ENCODE measurements around the gene EFL1. TPM values are rescaled to one million over a fixed set of nuclear protein-coding genes. Genes with fewer than 3 reads are reported as not detected.
"Not testable (repeated sequence)": the region's sequence is repeated elsewhere in the genome, so short reads cannot be mapped to it uniquely, and the experiment has no call there.

EFL1 gene
- total and polyA plus RNA-seq, 2 of the 8 experiments (the other 6 are each of a cell fraction or from before 2014, with no cell fraction given), result 10.8 to 31.5 TPM

DNA sequence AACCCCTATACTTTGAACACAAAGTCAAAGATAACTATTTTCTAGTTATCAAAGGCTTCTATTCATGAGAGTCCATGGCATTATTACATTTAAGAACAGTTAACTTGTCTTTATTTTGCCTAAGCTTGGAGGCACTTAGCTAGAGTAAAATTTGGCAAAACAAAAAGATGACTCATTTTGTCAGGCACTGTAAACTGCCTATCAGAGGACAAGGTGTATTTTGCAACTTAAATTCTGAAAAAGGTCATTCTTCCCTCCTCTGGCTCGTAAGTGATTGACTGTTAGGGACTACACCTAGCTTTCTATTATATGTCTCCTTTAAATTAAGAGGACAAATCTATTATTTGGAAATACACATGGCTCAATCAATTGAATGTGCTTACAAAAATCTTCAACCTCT is 69.1 kb downstream of the EFL1 start:
- CTCF ChIA-PET (ENCODE audit: partially characterized antibody); H2BK12ac ChIP-seq (ENCODE audit: low read depth, low read length); H3K79me2 ChIP-seq (ENCODE audit: control insufficient read depth in 1 of 2, insufficient read depth in 2 of 2, low read length in 2 of 2); FAIRE-seq; H3K14ac ChIP-seq (ENCODE audit: insufficient read length); H3K79me1 ChIP-seq (ENCODE audit: low read depth, low read length); H2BK120ac ChIP-seq (replicated peaks; ENCODE audit: low read depth, low read length); H3K4me3 ChIP-seq (ENCODE audit: extremely low read depth in 1 of 4, insufficient read depth in 2 of 4, low read depth in 3 of 4, low read length in 4 of 4); H3K36me3 ChIP-seq (ENCODE audit: control insufficient read depth in 2 of 4, insufficient read depth in 4 of 4, low read length in 3 of 4); H3K27me3 ChIP-seq (replicated peaks in 1 of 4; ENCODE audit: control insufficient read depth in 3 of 4, extremely low read depth in 1 of 4, insufficient read depth in 3 of 4, low read length in 3 of 4); H3K23me2 ChIP-seq (ENCODE audit: low read depth, low read length); H3K4me1 ChIP-seq (replicated peaks in 1 of 4; ENCODE audit: control insufficient read depth in 3 of 4, insufficient read depth in 4 of 4, low read length in 3 of 4); H3K56ac ChIP-seq (replicated peaks; ENCODE audit: insufficient read length, low read depth, low read length); DNase-seq (ENCODE audit: low read depth in 1 of 2, low spot score in 2 of 2); H3K9ac ChIP-seq (replicated peaks in 1 of 4; ENCODE audit: extremely low read depth in 1 of 4, low read depth in 3 of 4, low read length in 3 of 4); H3K27ac ChIP-seq (ENCODE audit: low read depth, low read length); H2AK5ac ChIP-seq (ENCODE audit: low read depth, low read length); H3K4me2 ChIP-seq (ENCODE audit: insufficient read depth in 1 of 2, low read depth in 2 of 2, low read length in 2 of 2); H2BK20ac ChIP-seq (ENCODE audit: low read length); H4K5ac ChIP-seq (ENCODE audit: insufficient read length, low read depth, low read length); H4K20me1 ChIP-seq (replicated peaks in 1 of 2; ENCODE audit: control insufficient read depth in 1 of 2, insufficient read depth in 2 of 2, low read length in 2 of 2); H3K9me3 ChIP-seq (ENCODE audit: insufficient read depth in 2 of 2, low read depth in 1 of 2, low read length in 1 of 2); H4K91ac ChIP-seq (replicated peaks; ENCODE audit: insufficient read length, low read length); H3K18ac ChIP-seq (ENCODE audit: extremely low read depth, low read length); H4K8ac ChIP-seq (ENCODE audit: extremely low read depth, insufficient read depth, low read length); POLR2A ChIA-PET (ENCODE audit: partially characterized antibody); H2BK15ac ChIP-seq (ENCODE audit: low read length); H3K4ac ChIP-seq (replicated peaks; ENCODE audit: insufficient read length, low read depth, low read length); H2BK5ac ChIP-seq (ENCODE audit: low read depth, low read length); H2AFZ ChIP-seq (ENCODE audit: low read length); H3K23ac ChIP-seq (ENCODE audit: insufficient read length): not testable (repeated sequence)
- no CpG with 5 or more reads among the region's 1 CpG for WGBS, 2 experiments (ENCODE audit: extremely low coverage in 1 of 2, insufficient coverage in 1 of 2, insufficient read length in 1 of 2, insufficient replicate concordance in 2 of 2, low coverage in 1 of 2, low lambda C conversion rate in 2 of 2, missing lambda C conversion rate in 1 of 2)

DNA sequence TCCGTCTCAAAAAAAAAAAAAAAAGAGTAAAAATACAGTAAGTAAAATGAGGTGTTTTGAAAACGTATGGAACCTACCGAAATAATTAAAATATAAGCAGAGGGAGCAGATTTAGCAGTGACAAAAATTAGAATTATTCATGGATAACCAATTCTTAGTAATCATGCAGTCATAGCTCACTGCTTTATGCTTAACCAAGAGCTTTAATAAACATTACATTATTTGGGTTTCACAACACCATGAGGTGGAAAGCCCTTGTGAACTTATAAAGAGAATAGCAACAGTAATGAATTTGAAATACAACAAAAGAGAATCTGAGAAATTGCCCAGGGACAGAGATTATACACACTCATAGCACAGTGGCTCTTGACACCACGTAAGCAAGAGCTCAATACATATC is 70.1 kb downstream of the EFL1 start:
- H3K18ac ChIP-seq (ENCODE audit: extremely low read depth, low read length); H4K20me1 ChIP-seq (replicated peaks in 1 of 2; ENCODE audit: control insufficient read depth in 1 of 2, insufficient read depth in 2 of 2, low read length in 2 of 2); H2BK20ac ChIP-seq (ENCODE audit: low read length); H3K36me3 ChIP-seq (ENCODE audit: control insufficient read depth in 2 of 4, insufficient read depth in 4 of 4, low read length in 3 of 4); CTCF ChIA-PET (ENCODE audit: partially characterized antibody); H3K56ac ChIP-seq (replicated peaks; ENCODE audit: insufficient read length, low read depth, low read length); H3K27ac ChIP-seq (ENCODE audit: low read depth, low read length); H3K9me3 ChIP-seq (ENCODE audit: insufficient read depth in 2 of 2, low read depth in 1 of 2, low read length in 1 of 2); H4K5ac ChIP-seq (ENCODE audit: insufficient read length, low read depth, low read length); H2AK5ac ChIP-seq (ENCODE audit: low read depth, low read length); H2BK15ac ChIP-seq (ENCODE audit: low read length); H3K27me3 ChIP-seq (replicated peaks in 1 of 4; ENCODE audit: control insufficient read depth in 3 of 4, extremely low read depth in 1 of 4, insufficient read depth in 3 of 4, low read length in 3 of 4); H4K8ac ChIP-seq (ENCODE audit: extremely low read depth, insufficient read depth, low read length); POLR2A ChIA-PET (ENCODE audit: partially characterized antibody); H2AFZ ChIP-seq (ENCODE audit: low read length); H3K14ac ChIP-seq (ENCODE audit: insufficient read length); H3K4ac ChIP-seq (replicated peaks; ENCODE audit: insufficient read length, low read depth, low read length); H2BK120ac ChIP-seq (replicated peaks; ENCODE audit: low read depth, low read length); H3K79me2 ChIP-seq (ENCODE audit: control insufficient read depth in 1 of 2, insufficient read depth in 2 of 2, low read length in 2 of 2); H3K4me1 ChIP-seq (replicated peaks in 1 of 4; ENCODE audit: control insufficient read depth in 3 of 4, insufficient read depth in 4 of 4, low read length in 3 of 4); DNase-seq (ENCODE audit: low read depth in 1 of 2, low spot score in 2 of 2); H2BK12ac ChIP-seq (ENCODE audit: low read depth, low read length); H3K79me1 ChIP-seq (ENCODE audit: low read depth, low read length); H3K23ac ChIP-seq (ENCODE audit: insufficient read length); H2BK5ac ChIP-seq (ENCODE audit: low read depth, low read length); H3K9ac ChIP-seq (replicated peaks in 1 of 4; ENCODE audit: extremely low read depth in 1 of 4, low read depth in 3 of 4, low read length in 3 of 4); H3K4me2 ChIP-seq (ENCODE audit: insufficient read depth in 1 of 2, low read depth in 2 of 2, low read length in 2 of 2); H4K91ac ChIP-seq (replicated peaks; ENCODE audit: insufficient read length, low read length); FAIRE-seq; H3K23me2 ChIP-seq (ENCODE audit: low read depth, low read length); H3K4me3 ChIP-seq (ENCODE audit: extremely low read depth in 1 of 4, insufficient read depth in 2 of 4, low read depth in 3 of 4, low read length in 4 of 4): not testable (repeated sequence)
- 90% methylated on average over 3 of the region's 4 CpGs; no CpG with 5 or more reads in 1 of the 2 experiments for WGBS, 2 experiments (ENCODE audit: extremely low coverage in 1 of 2, insufficient coverage in 1 of 2, insufficient read length in 1 of 2, insufficient replicate concordance in 2 of 2, low coverage in 1 of 2, low lambda C conversion rate in 2 of 2, missing lambda C conversion rate in 1 of 2)
